Measurements from ENCODE around the gene PPP1R3A. TPM values are rescaled to one million over a fixed set of nuclear protein-coding genes. Genes with fewer than 3 reads are reported as not detected.

PPP1R3A gene
- total and polyA plus RNA-seq, 2 of the 8 experiments (the other 6 are each of a cell fraction or from before 2014, with no cell fraction given): not detected

GRCh38 chr7:113875224-113875623 lies 43.6 kb downstream of the PPP1R3A start:
- Histone ChIP-seq H3K27ac (ENCODE audit: low read depth, low read length) (no peak overlapping the region), H3K27me3 (replicated peaks in 1 of 4; ENCODE audit: control insufficient read depth in 3 of 4, extremely low read depth in 1 of 4, insufficient read depth in 3 of 4, low read length in 3 of 4) (no peaks in the 10 kb centered on the region), H2BK120ac (replicated peaks; ENCODE audit: low read depth, low read length) (no peak overlapping the region), H4K5ac (ENCODE audit: insufficient read length, low read depth, low read length) (no peak overlapping the region), H4K8ac (ENCODE audit: extremely low read depth, insufficient read depth, low read length) (no peak overlapping the region), H4K20me1 (replicated peaks in 1 of 2; ENCODE audit: control insufficient read depth in 1 of 2, insufficient read depth in 2 of 2, low read length in 2 of 2) (no peaks in the 10 kb centered on the region), H3K4me1 (replicated peaks in 1 of 4; ENCODE audit: control insufficient read depth in 3 of 4, insufficient read depth in 4 of 4, low read length in 3 of 4) (no peaks in the 10 kb centered on the region), H3K4me3 (ENCODE audit: extremely low read depth in 1 of 4, insufficient read depth in 2 of 4, low read depth in 3 of 4, low read length in 4 of 4) (no peak overlapping the region), H2BK12ac (ENCODE audit: low read depth, low read length) (no peak overlapping the region), H3K56ac (replicated peaks; ENCODE audit: insufficient read length, low read depth, low read length) (no peak overlapping the region), H2BK5ac (ENCODE audit: low read depth, low read length) (no peak overlapping the region), H3K23ac (ENCODE audit: insufficient read length) (no peak overlapping the region), H3K18ac (ENCODE audit: extremely low read depth, low read length) (no peak overlapping the region), H3K79me1 (ENCODE audit: low read depth, low read length) (no peaks in the 10 kb centered on the region), H3K23me2 (ENCODE audit: low read depth, low read length) (no peaks in the 10 kb centered on the region), H2AK5ac (ENCODE audit: low read depth, low read length) (no peak overlapping the region), H3K36me3 (ENCODE audit: control insufficient read depth in 2 of 4, insufficient read depth in 4 of 4, low read length in 3 of 4) (no peaks in the 10 kb centered on the region), H3K4ac (replicated peaks; ENCODE audit: insufficient read length, low read depth, low read length) (no peak overlapping the region), H3K9me3 (ENCODE audit: insufficient read depth in 2 of 2, low read depth in 1 of 2, low read length in 1 of 2) (no peaks in the 10 kb centered on the region), H3K4me2 (ENCODE audit: insufficient read depth in 1 of 2, low read depth in 2 of 2, low read length in 2 of 2) (no peak overlapping the region), H3K14ac (ENCODE audit: insufficient read length) (no peak overlapping the region), H4K91ac (replicated peaks; ENCODE audit: insufficient read length, low read length) (no peak overlapping the region), H3K79me2 (ENCODE audit: control insufficient read depth in 1 of 2, insufficient read depth in 2 of 2, low read length in 2 of 2) (no peaks in the 10 kb centered on the region), H2AFZ (ENCODE audit: low read length) (no peak overlapping the region), H3K9ac (replicated peaks in 1 of 4; ENCODE audit: extremely low read depth in 1 of 4, low read depth in 3 of 4, low read length in 3 of 4) (no peak overlapping the region), H2BK20ac (ENCODE audit: low read length) (no peak overlapping the region), H2BK15ac (ENCODE audit: low read length) (no peak overlapping the region)
- ChIA-PET CTCF (ENCODE audit: partially characterized antibody) (interaction anchor here (0.9 kb wide), 1 partner anchor 15 kb away, joined by 3 read pairs; no protein-coding TSS in a partner anchor), POLR2A (ENCODE audit: partially characterized antibody) (no interaction called here)
- FAIRE-seq (no peak), DNase-seq (ENCODE audit: low read depth in 1 of 2, low spot score in 2 of 2) (no peak)
- TF ChIP-seq RBBP5 (IDR thresholded peaks at IDR 0.05; ENCODE audit: borderline replicate concordance, low read depth, low read length) (no peak), CTBP2 (IDR thresholded peaks at IDR 0.05; ENCODE audit: borderline replicate concordance, insufficient read depth, insufficient read length, low read length) (no peak), BCL11A (IDR thresholded peaks at IDR 0.05; ENCODE audit: low read depth in 2 of 2, low read length in 2 of 2) (no peak), KDM1A (IDR thresholded peaks at IDR 0.05; ENCODE audit: borderline replicate concordance, low read length) (no peak), NRF1 (IDR thresholded peaks at IDR 0.05; ENCODE audit: low read depth, low read length) (no peak), BACH1 (IDR thresholded peaks at IDR 0.05; ENCODE audit: low read length) (no peak), ZNF274 (IDR thresholded peaks at IDR 0.05; ENCODE audit: borderline replicate concordance, extremely low read depth, low read length) (no peak), CTCF (IDR thresholded peaks at IDR 0.05; ENCODE audit: control extremely low read depth in 1 of 3, insufficient read depth in 1 of 3, low read depth in 1 of 3, low read length in 3 of 3) (no peak), CEBPB (IDR thresholded peaks at IDR 0.05; ENCODE audit: low read depth, low read length) (no peak), RNF2 (IDR thresholded peaks at IDR 0.05; ENCODE audit: borderline replicate concordance, low read depth, low read length, missing control alignments, poor library complexity, severe bottlenecking) (no peak)
- 96% methylated on average over 2 of the region's 2 CpGs; no CpG with 5 or more reads in 1 of the 2 experiments for WGBS, 2 experiments (ENCODE audit: extremely low coverage in 1 of 2, insufficient coverage in 1 of 2, insufficient read length in 1 of 2, insufficient replicate concordance in 2 of 2, low coverage in 1 of 2, low lambda C conversion rate in 2 of 2, missing lambda C conversion rate in 1 of 2)
